Mammary epithelial cell (primary cell): ENCODE results near the gene TRAPPC5.

Experiments
- CTCF ChIP-seq, 2 donors: IDR thresholded peaks in 1 of 2; conservative IDR thresholded peaks in 1 of 2; 2 replicates each; pipeline ENCODE4 v1.5.1; 2011 to 2012; ENCODE audit warnings: inconsistent platforms in 2 of 2, low read length in 2 of 2, mild to moderate bottlenecking in 2 of 2, control low read depth in 1 of 2, low read depth in 1 of 2; ENCODE audit not compliant: insufficient read depth in 1 of 2; ENCODE audit errors: extremely low read depth in 1 of 2
- EZH2 ChIP-seq: IDR thresholded peaks from 2 replicates; pipeline ENCODE4 v1.6.1; 2012; ENCODE audit warnings: low read length, inconsistent platforms, borderline replicate concordance

GRCh38 chr19:7716762-7717161 lies 36.1 kb downstream of the TRAPPC5 start:
- no peak for TF ChIP-seq CTCF (conservative IDR thresholded peaks at IDR 0.05 in 1 of 2, IDR thresholded peaks at IDR 0.05 in 1 of 2; ENCODE audit: extremely low read depth in 1 of 2, insufficient read depth in 1 of 2, low read depth in 1 of 2, low read length in 2 of 2)
- no peak for TF ChIP-seq EZH2
